Stimulated activated CD4-positive, alpha-beta T cell treated with anti-CD3 and anti-CD28 coated beads, Interleukin-4, amount 100 ng/mL, for 24 hours (primary cell): ENCODE measurements around the gene SULT2B1.
A peak's percentile ranks its signal among the peaks of the same experiment; 100 is the strongest.
"Not testable (repeated sequence)": the region's sequence is repeated elsewhere in the genome, so short reads cannot be mapped to it uniquely, and the experiment has no call there.

Experiments
- DNase-seq: peaks from one replicate; pipeline ENCODE4 v3.0.0-alpha.2; 2020

The SULT2B1 gene

GRCh38 chr19:48551437-48552302 is at the start of gene SULT2B1:
SULT2B1 (plus strand) TSS chr19:48552172; CDS start chr19:48552253, 81 bp downstream.
- DNase-seq, result no peak

GRCh38 chr19:48502350-48503018 is 49.5 kb upstream of the SULT2B1 start:
- DNase-seq, result no peak

GRCh38 chr19:48506138-48506733 is 45.7 kb upstream of the SULT2B1 start:
- peak; percentile 24 for DNase-seq

- no peak for DNase-seq
Observed at GRCh38 chr19:48507911-48508439, 44.0 kb upstream of the SULT2B1 start.

GRCh38 chr19:48508729-48509411 is 43.1 kb upstream of the SULT2B1 start:
- no peak for DNase-seq

GRCh38 chr19:48509467-48510194 is 42.3 kb upstream of the SULT2B1 start:
- no peak for DNase-seq

GRCh38 chr19:48510421-48511268 is 41.3 kb upstream of the SULT2B1 start:
- peak; percentile 80 for DNase-seq

- DNase-seq, result peak; percentile 10
Observed at GRCh38 chr19:48511321-48511731, 40.6 kb upstream of the SULT2B1 start.

GRCh38 chr19:48511800-48512503 is 40.0 kb upstream of the SULT2B1 start, which contains the start of gene LMTK3:
LMTK3 (minus strand) TSS chr19:48511835; CDS start chr19:48511576, 259 bp downstream.
- DNase-seq, result peak; percentile 80

GRCh38 chr19:48512504-48513288 is 39.3 kb upstream of the SULT2B1 start:
- no peak for DNase-seq

- DNase-seq, result peak; percentile 78
Observed at GRCh38 chr19:48513289-48514122, 38.5 kb upstream of the SULT2B1 start.

- no peak for DNase-seq
Observed at GRCh38 chr19:48514123-48514458, 37.9 kb upstream of the SULT2B1 start.

- no peak for DNase-seq
Observed at GRCh38 chr19:48516536-48516935, 35.4 kb upstream of the SULT2B1 start.

GRCh38 chr19:48518207-48518606 is 33.8 kb upstream of the SULT2B1 start:
- no peak for DNase-seq

- DNase-seq, result not testable (repeated sequence)
Observed at GRCh38 chr19:48519426-48519825, 32.5 kb upstream of the SULT2B1 start.

GRCh38 chr19:48520134-48520533 is 31.8 kb upstream of the SULT2B1 start:
- DNase-seq, result no peak

GRCh38 chr19:48524221-48524620 is 27.8 kb upstream of the SULT2B1 start:
- DNase-seq, result no peak

GRCh38 chr19:48524732-48525131 is 27.2 kb upstream of the SULT2B1 start:
- no peak for DNase-seq

- no peak for DNase-seq
Observed at GRCh38 chr19:48529156-48529555, 22.8 kb upstream of the SULT2B1 start.
